BJ (cell line): ENCODE data around the gene MYLK. TPM values are rescaled to one million over a fixed set of nuclear protein-coding genes. Genes with fewer than 3 reads are reported as not detected.

Experiments
- CTCF ChIA-PET: fragments of 350-600 bp; formaldehyde crosslinking; extraction: SDS; loops from one replicate; lab custom pipeline; 2021; ENCODE audit warnings: antibody characterized with exemption, inconsistent platforms; lab: Yijun Ruan, JAX
- POLR2A ChIA-PET: fragments of 300-600 bp; sonication (Branson Sonifier 250); formaldehyde crosslinking; extraction: SDS; loops from one replicate; lab custom pipeline; 2021; ENCODE audit warnings: antibody characterized with exemption; lab: Charles Lee
- DNase-seq: peaks from one replicate; pipeline ENCODE4 v3.0.0-alpha.2; 2011; ENCODE audit warnings: low read depth
- H3K27me3 ChIP-seq: 2 replicates; pipeline ENCODE4 v1.6.0; 2011; ENCODE audit warnings: low read length; ENCODE audit not compliant: control insufficient read depth, insufficient read depth
- H3K36me3 ChIP-seq: 2 replicates; pipeline ENCODE4 v1.5.1; 2011; ENCODE audit warnings: low read length; ENCODE audit not compliant: control insufficient read depth, insufficient read depth
- H3K4me3 ChIP-seq: 2 replicates; pipeline ENCODE4 v1.5.1; 2011; ENCODE audit warnings: low read depth, mild to moderate bottlenecking, control low read depth, low read length
- CTCF ChIP-seq: IDR thresholded peaks from 2 replicates; pipeline ENCODE4 v1.5.1; 2011; ENCODE audit warnings: low read depth, mild to moderate bottlenecking, control low read depth, inconsistent platforms, low read length, moderate library complexity; ENCODE audit not compliant: insufficient read depth
- polyA plus RNA-seq: library from polyadenylated mRNA; depleted of rRNA; stranded (reverse); fragments of >200 nt; gene quantifications from 2 replicates; pipeline ENCODE4 v1.2.3, GENCODE V29; 2011

The MYLK gene
- polyA plus RNA-seq, 1 experiment = 734 TPM

- no peak for DNase-seq
- Histone ChIP-seq H3K27me3 (no peaks in the 10 kb centered on the region), H3K4me3 (no peak overlapping the region), H3K36me3 (peaks cover 51% of the 10 kb centered on the region)
- no peak for TF ChIP-seq CTCF
- POLR2A ChIA-PET = no interaction called here
- CTCF ChIA-PET = interaction anchor here (3.1 kb wide), 1 partner anchor 32 kb away, joined by 8 read pairs; no protein-coding TSS in a partner anchor
These were observed 199.5 kb downstream of the MYLK start for GRCh38 chr3:123684636-123685035.

GRCh38 chr3:123684209-123684608 lies 199.9 kb downstream of the MYLK start:
- no peak for DNase-seq
- no peak for TF ChIP-seq CTCF
- no peaks in the 10 kb centered on the region for H3K27me3 ChIP-seq
- H3K4me3 ChIP-seq = no peak overlapping the region
- H3K36me3 ChIP-seq = peaks cover 49% of the 10 kb centered on the region
- ChIA-PET POLR2A (no interaction called here), CTCF (interaction anchor here (3.1 kb wide), 1 partner anchor 32 kb away, joined by 8 read pairs; no protein-coding TSS in a partner anchor)

- POLR2A ChIA-PET = no interaction called here
- no peak for TF ChIP-seq CTCF
- DNase-seq = no peak
- Histone ChIP-seq H3K27me3 (no peaks in the 10 kb centered on the region), H3K4me3 (no peak overlapping the region), H3K36me3 (peaks cover 47% of the 10 kb centered on the region)
- CTCF ChIA-PET = interaction anchor here (0.8 to 3.1 kb wide), 2 partner anchors 31 to 142 kb away, joined by 3 to 8 read pairs; no protein-coding TSS in a partner anchor
These were observed 200.5 kb downstream of the MYLK start for GRCh38 chr3:123683505-123684154.

GRCh38 chr3:123682781-123683504 lies 201.2 kb downstream of the MYLK start:
- H3K27me3 ChIP-seq = no peaks in the 10 kb centered on the region
- DNase-seq = no peak
- H3K36me3 ChIP-seq = peaks cover 48% of the 10 kb centered on the region
- POLR2A ChIA-PET = interaction anchor here (0.6 kb wide), 1 partner anchor 14 kb away, joined by 7 read pairs; no protein-coding TSS in a partner anchor
- TF ChIP-seq CTCF = no peak
- H3K4me3 ChIP-seq = no peak overlapping the region
- CTCF ChIA-PET = interaction anchor here (0.8 to 3.1 kb wide), 2 partner anchors 30 to 143 kb away, joined by 3 to 8 read pairs; no protein-coding TSS in a partner anchor

GRCh38 chr3:123682302-123682701 lies 201.8 kb downstream of the MYLK start:
- CTCF ChIA-PET = interaction anchor here (0.5 to 1.3 kb wide), 3 partner anchors 16 to 40 kb away, joined by 3 to 5 read pairs (median 3); no protein-coding TSS in a partner anchor
- POLR2A ChIA-PET = no interaction called here
- TF ChIP-seq CTCF = no peak
- no peak for DNase-seq
- Histone ChIP-seq H3K36me3 (peaks cover 46% of the 10 kb centered on the region), H3K4me3 (no peak overlapping the region), H3K27me3 (no peaks in the 10 kb centered on the region)
